ENCODE measurements around the gene AOPEP.
A peak's percentile ranks its signal among the peaks of the same experiment; 100 is the strongest.

Gene AOPEP

GRCh38 chr9:94717761-94718160 lies 8.7 kb upstream of the AOPEP start:
- DNase-seq, result no peak

GRCh38 chr9:94718936-94719335 lies 7.6 kb upstream of the AOPEP start:
- DNase-seq, result no peak

- no peak for DNase-seq
Measured at GRCh38 chr9:94719878-94720277, 6.6 kb upstream of the AOPEP start.

DNA sequence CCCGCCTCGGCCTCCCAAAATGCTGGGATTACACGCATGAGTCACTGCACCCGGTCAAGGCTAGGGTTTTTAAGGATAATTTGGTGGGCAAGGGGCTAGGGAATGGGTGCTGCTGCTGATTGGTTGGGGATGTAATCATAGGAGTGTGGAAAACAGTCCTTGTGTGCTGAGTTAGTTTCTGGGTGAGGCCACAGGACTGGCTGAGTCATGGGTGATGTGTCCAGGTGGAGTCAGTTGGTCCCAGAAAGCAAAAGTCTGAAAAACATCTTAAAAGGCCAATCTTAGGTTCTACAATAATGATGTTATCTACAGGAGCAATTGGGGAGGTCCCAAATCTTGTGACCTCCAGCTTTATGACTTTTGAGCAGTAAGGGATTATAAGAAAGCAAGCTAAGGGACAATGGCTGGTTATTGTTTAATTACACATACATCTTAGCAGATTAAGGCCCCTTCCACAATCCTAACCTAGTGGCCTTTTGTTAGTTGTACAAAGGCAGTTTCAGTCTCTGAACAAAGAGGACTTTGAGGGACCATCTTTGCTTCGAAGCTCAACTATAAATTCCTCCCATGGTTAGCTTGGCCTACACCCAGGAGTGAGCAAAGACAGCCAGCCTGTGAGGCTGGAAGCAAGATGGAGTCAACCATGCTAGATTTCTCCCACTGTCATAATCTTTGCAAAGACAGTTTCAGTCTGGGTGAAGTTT lies 5.5 kb upstream of the AOPEP start:
- DNase-seq, result no peak

GRCh38 chr9:94721754-94722153 lies 4.7 kb upstream of the AOPEP start:
- DNase-seq, result no peak

DNA sequence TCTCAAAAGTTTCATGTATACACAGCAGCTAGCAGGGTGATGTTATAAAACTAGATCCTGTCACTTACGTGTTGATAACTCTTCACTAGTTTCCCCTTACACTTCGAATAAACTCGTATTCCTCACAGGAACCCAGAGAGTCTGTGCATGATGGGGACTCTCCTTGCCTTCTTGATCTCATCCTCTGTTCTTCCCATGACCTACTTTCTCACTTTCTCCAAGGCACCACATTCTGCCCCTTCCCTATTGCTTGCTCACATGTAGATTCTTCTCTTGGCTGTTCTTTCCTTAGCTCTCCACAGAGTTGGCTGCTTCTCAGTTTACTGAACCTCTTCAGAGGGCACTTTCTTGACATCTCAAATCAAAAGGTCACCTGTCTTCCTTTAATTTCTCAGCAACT lies 1.2 kb upstream of the AOPEP start:
- no peak for DNase-seq

- no peak for DNase-seq
Measured at GRCh38 chr9:94728719-94729118, 2.2 kb downstream of the AOPEP start.

DNA sequence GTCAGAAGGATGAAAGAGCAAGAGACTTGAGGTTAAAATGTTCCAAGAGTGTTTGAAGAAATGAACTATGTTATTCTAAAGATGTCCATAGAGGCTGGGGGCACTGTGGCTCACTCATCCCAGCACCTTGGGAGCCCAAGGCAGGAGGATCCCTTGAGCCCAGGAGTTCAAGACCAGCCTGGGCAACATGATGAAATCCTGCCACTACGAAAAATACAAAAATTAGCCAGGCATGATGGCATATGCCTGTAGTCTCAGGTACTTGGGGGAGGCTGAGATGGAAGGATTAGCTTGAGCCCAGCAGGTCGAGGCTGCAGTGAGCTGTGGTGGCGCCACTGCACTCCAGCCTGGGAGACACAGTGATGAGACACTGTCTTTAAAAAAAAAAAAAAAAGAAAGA lies 2.7 kb downstream of the AOPEP start:
- no peak for DNase-seq

DNA sequence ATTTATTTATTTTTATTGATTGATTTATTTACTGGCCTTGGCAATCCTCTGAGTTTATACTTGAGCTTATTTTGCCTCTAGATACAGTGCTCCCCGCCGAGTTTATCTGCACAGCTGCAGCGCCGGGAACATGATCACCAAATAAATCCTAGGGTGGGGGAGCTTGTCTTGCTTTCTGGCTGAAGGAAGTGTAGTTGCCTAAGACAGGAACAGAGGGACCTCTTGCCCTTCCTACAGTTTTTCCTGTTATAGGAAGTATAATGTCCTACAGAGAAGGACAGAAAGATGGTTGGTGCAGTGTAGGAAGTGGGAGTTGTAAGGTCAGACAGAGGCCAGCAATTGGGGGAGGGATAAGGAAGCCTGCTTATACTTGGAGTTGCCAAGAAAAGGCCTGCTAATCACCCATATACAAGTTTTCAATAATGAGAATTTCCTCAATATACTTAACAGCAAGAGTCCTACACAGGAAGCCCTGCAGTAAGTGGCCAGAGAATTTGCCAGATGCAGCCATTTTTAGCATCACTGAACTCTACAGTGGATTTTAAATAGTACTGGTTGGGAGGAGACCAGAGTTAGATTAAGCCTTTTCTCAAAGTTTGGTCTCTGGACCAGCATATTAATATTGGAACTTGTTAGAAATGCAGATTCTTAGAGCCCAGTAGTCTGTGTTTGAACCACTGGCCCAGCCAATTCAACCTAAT lies 7.7 kb downstream of the AOPEP start:
- no peak for DNase-seq

GRCh38 chr9:94736759-94737158 lies 10.3 kb downstream of the AOPEP start:
- DNase-seq, result no peak

DNA sequence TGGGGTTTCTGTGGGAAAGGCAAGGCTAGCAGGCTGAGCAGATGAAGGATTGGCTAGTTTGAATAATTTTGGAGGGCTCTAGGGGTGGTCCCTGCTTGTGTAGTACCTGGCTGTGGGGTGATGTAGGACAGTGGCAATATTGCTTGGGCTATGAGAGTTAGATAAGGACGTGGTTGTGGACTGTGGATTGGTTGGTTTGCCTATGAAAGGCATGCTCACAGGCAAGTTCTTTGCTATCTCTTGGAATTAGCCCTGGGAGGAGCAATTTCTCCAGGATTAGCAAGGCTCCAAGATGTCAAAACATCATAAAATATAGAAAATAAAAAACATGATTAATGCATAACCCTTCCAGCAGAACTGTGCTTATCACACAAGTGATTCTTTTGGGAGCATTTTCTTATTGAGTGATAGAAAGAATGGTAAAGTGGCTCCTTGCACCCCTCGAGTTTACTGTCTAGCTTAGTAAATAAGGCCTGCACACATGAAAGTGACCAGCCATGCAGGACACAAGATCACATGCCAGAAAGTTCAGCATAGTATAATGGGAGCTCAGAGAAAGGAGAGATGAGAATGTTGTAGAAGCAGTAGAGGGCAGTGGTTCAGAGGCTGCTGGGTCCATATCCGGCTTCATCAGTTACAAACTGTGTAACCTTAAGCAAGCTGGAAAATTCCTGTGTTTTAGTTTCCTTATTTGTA lies 13.8 kb downstream of the AOPEP start:
- no peak for DNase-seq

GRCh38 chr9:94741866-94742265 lies 15.4 kb downstream of the AOPEP start:
- peak; percentile 9 for DNase-seq

DNA sequence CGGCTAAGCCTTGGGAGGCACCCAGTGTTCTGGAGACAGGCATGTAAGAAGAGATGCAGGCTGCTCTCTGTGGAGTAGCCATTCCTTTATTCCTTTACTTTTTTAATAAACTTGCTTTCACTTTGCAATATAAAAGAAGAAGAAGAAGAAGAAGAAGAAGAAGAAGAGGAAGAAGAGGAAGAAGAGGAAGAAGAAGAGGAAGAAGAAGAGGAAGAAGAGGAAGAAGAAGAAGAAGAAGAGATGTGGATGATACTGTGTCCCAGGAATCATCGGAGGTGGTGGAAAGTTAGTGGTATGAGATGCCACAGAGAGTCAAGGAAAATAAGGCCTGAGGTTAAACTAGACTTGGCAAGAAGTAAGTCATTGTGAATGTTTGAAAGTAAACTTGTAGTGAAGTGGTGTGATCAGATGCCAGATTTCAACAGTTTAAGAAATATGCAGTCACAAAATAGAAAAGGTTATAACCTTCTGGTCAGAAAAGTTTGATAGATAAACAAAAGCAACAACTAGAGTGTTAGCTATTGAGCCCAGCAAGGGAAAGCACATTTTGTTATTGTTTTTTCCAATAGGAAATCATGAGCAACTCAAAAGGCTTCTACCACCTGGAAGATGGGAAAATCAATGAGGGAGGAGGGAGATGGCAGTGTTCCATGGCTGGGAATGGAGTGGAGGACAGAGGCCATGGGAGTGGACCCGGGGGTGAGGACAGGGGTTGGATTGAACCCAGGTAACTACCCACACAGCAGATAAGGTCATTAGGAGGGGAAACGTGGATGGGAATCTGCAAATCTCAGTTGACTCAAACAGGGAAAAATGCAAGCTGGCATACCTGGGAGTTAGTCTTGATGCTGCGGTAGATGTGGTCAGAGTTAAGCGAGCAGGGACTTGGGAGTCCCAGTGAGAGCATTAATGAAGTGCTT lies 16.8 kb downstream of the AOPEP start:
- no peak for DNase-seq

DNA sequence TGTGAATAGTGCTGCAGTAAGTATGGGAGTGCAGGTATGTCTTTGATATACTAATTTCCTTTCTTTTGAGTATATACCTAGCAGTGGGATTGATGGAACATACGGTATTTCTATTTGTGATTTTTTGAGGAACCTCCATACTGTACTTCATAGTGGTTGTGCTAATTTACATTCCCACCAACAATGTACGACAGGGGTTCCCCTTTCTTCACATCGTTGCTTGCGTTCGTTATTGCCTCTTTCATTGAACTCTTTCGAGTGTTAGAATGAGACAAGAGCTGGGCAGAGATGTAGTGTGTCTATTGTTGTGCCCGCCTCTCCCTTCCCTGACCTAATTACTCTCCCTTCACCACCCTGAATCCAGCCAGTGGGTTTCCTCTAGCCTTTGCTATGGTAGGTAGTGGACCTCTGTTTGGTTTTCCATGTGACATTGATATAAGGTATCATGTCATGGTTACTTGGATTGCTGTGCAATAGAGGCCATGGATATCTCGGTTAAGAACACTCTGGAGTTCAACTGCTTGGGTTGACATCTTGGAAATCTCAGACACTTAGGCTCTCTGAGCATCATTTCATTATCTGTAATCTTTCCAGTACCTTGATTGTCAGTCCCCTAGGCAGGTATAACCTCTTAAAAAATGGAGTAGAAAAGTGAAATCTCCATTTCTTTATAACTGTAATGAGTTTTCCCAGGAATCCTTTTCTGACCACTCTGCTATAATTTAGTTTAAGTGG lies 19.5 kb downstream of the AOPEP start:
- DNase-seq, result no peak

DNA sequence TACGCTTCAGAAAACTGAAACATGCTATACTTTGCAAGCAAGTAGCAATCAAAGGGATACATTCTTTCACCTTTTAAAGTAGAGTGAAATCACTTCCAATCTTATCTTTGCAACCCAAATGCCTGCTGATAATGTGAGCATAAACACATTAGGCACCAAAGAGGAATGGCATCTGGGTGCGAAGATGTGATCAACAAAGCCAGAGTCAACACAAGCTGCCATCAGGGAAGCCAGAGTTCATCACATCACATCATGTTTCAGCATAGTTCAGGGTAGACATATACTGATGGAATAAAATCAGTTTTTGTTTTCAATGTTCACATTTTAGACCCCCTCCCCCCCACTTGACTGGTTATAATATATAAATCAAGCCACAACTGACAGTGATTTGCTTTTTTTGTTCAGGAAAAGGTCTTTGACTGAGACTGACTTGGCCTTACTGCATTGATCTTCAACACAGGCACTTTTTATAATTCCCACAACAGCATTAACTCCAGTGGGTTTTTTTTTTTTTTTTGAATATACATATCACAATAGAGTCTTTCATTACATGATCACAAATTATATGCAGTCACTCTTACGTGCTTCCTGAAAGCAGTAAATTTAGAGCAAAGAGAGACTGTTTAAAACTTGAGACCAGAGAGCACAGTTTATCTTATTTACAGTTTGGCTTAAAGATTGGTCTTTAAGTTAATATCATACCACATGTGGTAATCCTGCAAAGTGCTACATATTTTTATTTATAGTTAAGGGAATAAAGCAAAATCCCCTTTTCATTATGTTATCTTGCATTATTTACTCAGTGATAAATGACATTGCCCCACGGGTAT lies 20.3 kb downstream of the AOPEP start:
- no peak for DNase-seq

DNA sequence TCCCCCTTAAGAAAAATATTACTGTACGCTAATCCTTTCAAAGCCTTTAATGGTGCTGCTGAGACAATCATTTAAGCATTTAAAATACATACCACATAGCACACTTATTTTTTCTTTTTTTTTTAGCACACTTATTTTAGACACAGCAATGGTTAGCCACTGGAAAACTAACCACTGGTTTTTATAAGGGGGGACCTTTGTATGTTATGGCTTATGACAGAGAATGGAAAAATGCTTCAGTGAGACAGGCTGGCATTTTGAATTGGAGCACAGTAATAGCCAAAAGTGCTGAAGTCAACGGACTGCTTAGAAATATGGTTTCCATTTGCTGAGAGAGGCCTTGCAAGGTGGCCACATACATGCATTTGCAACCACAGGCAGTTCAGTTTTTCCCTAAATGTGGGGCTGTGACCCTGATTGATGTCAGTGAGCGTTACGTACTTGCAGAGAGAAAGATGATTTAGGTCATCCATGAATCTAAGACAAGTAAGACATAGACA lies 28.5 kb downstream of the AOPEP start:
- DNase-seq, result no peak

- no peak for DNase-seq
Measured at GRCh38 chr9:94757158-94757557, 30.7 kb downstream of the AOPEP start.

GRCh38 chr9:94758031-94758430 lies 31.5 kb downstream of the AOPEP start:
- no peak for DNase-seq

DNA sequence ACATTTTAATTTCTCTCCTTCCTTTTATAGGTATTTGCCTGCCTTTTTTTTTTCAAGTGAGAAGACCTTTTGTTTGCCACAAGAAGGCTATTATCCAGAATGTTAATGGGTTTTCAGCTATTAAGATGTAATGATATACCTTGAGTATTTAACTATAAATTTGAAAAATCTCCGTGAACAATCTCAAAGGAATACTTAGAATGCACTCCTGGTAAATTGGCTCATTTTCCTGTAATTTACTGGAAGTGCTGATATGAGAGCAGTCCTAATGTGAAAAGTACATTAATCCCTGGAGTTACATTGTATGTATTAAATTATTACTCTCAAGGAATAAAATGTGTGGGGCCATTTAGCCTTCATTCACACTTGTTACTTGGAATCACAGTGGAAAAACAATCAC lies 32.4 kb downstream of the AOPEP start:
- peak; percentile 28 for DNase-seq

GRCh38 chr9:94760010-94760409 lies 33.5 kb downstream of the AOPEP start:
- DNase-seq, result no peak

- DNase-seq, result no peak
Measured at GRCh38 chr9:94760660-94761059, 34.2 kb downstream of the AOPEP start.
